ENCODE data around the gene USP24.
"Not testable (repeated sequence)": the region's sequence is repeated elsewhere in the genome, so short reads cannot be mapped to it uniquely, and the experiment has no call there.

Gene USP24

DNA sequence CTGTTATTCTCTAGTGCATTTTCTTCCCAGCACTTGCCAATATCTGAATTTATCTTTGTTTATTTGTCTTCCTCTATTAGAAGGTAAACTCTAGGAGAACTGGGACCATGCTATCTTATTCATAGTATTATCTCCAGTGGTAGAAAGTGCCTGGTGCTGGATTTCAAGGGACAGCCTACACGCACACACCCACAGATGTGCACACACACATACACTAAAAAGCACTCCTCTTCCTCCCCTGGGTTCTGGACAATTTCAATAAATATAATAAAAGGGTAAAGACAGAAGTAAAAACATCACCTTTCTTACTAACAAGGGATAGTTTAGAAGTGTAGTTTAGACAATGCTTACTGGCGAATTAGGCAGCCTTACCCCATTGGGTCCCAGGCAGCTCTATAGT, 28.5 kb upstream of the USP24 start:
- TF ChIP-seq POLR2A (IDR thresholded peaks at IDR 0.05; ENCODE audit: low read length) (no peak), GATA1 (IDR thresholded peaks at IDR 0.05; ENCODE audit: low read depth, low read length) (no peak)
- no peak for DNase-seq

DNA sequence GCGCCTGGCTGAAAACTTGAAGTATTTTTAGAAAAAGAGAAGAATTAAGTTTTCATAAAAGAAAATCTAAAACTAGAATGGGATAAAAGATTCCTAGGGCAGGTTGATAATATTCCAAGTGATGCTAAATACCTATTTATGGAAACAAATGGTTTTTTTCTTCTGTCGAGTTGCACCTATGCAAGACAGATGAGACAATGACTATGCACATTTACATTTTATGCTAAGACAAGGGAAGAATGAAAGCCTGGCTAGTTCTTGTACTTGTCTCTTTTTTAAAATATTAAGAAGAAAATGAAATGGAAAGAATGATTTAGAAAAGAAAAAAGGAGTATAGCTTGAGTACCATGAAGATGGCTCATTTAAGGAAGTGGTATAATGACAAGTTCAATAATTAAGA, 24.4 kb upstream of the USP24 start:
- DNase-seq: no peak
- TF ChIP-seq POLR2A (IDR thresholded peaks at IDR 0.05; ENCODE audit: low read length): no peak
- no peak for TF ChIP-seq GATA1 (IDR thresholded peaks at IDR 0.05; ENCODE audit: low read depth, low read length)

DNA sequence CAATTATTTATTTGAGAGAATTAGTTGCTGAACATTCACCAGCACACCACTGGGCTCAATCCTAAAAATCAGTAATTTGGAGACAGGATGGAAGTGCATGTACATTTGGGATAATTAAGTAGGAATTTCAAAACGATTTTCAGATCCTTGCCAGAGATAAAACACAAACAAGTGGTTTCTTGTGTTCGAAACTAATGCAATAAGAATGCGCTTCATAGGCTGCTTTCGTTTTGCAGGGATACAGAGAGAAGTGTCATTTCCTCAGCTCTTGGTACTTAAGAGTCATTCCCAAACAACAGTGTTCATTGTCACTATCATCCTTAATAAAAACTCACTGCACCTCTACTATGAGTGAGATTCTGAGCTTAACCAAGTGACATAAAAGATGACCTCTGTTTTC, 20.6 kb upstream of the USP24 start:
- DNase-seq: no peak
- TF ChIP-seq GATA1 (IDR thresholded peaks at IDR 0.05; ENCODE audit: low read depth, low read length): no peak

DNA sequence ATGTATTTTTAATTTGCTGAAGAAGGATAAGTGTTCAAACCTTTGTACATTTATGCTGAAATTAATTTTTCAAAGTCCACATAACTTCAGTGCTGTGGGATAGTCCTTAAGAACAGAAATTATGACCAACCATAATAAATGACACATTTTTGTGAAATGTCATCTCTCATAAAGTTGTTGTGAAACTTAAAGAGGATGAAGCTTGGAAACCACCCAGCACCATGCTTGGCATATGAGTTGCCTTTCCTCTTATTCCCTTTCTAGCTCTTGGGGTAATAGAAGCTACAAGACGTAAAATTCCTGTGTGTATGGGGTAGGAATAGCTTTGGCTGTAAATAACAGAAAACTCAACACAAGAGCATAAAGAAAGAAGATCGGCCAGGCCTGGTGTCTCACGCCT, 18.9 kb upstream of the USP24 start:
- no peak for DNase-seq
- TF ChIP-seq POLR2A (IDR thresholded peaks at IDR 0.05; ENCODE audit: low read length) (no peak), GATA1 (IDR thresholded peaks at IDR 0.05; ENCODE audit: low read depth, low read length) (no peak)

DNA sequence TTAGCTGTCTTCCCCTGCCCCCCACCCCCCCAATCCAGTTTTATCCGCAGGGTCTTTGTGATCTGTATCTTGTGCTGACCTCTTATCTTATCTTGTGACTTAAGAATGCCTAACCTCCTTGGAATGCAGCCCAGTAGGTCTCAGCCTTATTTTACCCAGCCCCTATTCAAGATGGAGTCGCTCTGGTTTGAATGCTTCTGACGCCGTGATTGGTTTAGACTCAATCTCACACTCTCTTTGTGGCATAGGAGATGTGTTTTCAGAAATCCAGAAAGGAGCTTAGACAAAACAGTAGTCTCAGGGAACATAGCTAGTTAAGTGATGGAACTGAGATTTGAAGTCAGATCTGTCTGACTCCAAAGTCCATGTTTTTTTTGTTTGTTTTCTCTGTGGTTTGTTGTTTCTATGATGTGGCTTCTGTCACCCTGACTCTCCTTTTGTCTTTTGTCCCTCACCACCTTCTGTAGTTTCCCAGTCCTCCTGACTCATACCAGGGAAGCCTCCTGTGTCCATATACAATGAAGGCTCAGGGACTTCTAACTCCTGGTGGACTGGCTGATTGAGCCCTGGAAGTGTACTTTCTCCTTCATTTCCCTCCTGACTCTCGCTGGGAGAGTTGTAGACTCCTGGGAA, 18.1 kb upstream of the USP24 start:
- DNase-seq: no peak
- TF ChIP-seq POLR2A (IDR thresholded peaks at IDR 0.05; ENCODE audit: low read length) (no peak), GATA1 (IDR thresholded peaks at IDR 0.05; ENCODE audit: low read depth, low read length) (no peak)

DNA sequence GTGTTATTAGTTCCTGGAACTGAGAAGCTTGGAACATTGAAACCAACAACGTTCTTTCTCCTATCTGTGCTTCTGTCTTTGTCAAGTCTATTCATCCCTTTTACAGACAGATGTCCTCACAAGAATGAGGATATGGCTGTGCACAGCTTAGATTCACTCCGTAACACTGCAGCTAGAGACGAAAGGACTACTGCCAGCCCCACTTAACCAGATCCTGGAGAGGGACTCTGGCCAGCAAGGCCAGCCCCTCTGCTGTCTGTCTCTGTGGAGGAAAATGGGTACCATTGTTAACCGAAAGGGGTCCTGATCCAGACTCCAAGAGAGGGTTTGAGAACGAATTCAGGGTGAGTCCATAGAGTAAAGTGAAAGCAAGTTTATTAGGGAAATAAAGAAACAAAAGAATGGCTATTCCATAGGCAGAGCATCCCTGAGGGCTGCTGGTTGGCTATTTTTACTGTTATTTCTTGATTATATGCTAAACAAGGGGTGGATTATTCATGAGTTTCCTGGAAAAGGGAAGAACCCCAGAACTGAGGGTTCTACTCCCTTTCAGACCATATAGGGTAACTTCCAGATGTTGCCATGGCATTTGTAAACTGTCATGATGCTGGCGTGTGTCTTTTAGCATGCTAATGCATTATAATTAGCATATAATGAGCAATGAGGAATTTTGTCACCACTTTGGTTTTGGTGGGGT, 17.4 kb upstream of the USP24 start:
- DNase-seq: no peak
- TF ChIP-seq POLR2A (IDR thresholded peaks at IDR 0.05; ENCODE audit: low read length) (no peak), GATA1 (IDR thresholded peaks at IDR 0.05; ENCODE audit: low read depth, low read length) (no peak)

DNA sequence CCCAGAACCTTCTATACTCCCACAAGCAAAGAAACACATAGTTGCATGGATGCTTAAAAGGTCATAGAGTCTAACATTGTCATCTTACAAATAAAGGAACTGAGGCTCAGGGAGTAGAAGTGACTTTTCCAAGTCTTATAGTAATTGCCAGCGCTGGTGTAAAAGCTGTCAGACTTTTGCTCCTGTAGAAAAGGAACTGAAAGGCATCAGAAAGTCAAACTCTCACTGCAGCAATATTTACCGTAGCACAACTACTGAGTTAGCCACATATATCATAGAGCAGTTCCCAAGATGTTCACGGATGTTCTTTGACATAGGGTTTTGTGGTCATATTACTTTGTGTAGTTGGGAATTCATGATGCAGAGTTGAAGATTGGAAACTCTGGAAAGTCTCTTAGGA, 16.6 kb upstream of the USP24 start:
- TF ChIP-seq GATA1 (IDR thresholded peaks at IDR 0.05; ENCODE audit: low read depth, low read length) (no peak), POLR2A (IDR thresholded peaks at IDR 0.05; ENCODE audit: low read length) (no peak)
- no peak for DNase-seq

DNA sequence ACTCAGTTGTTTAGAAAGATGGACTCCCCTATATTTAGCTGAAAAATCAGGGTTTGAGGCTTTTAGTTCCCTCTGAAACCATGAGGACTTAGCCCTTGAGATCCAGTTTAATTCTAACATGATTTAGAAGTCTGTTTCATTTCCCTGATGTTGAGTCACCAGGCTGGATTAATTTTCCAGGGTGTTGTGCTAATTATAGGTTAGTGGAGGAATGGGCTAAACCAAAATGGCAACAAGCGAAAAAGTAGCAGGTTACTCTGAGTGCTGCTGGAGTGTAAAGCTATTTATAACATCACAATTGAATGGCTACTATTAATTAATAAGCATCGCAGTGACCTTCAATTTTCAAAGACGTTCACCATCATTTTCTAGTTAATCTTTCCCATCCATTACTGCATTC, 15.5 kb upstream of the USP24 start:
- TF ChIP-seq GATA1 (IDR thresholded peaks at IDR 0.05; ENCODE audit: low read depth, low read length) (no peak), POLR2A (IDR thresholded peaks at IDR 0.05; ENCODE audit: low read length) (no peak)
- no peak for DNase-seq

DNA sequence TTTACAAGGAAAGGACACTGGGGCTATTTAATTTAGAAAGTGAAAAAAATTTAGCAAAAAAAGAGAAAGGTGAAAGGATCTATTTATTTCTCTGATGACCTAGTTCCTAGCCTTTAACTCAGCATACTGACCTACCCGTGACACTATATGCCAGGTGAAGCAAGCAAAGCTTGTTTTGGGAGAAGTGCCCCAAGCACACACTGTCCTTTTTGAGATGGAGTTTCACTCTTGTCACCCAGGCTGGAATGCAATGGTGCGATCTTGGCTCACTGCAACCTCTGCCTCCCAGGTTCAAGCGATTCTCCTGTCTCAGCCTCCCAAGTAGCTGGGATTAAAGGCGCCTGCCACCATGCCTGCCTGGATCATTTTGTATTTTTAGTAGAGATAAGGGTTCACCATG, 14.6 kb upstream of the USP24 start:
- DNase-seq: not testable (repeated sequence)

DNA sequence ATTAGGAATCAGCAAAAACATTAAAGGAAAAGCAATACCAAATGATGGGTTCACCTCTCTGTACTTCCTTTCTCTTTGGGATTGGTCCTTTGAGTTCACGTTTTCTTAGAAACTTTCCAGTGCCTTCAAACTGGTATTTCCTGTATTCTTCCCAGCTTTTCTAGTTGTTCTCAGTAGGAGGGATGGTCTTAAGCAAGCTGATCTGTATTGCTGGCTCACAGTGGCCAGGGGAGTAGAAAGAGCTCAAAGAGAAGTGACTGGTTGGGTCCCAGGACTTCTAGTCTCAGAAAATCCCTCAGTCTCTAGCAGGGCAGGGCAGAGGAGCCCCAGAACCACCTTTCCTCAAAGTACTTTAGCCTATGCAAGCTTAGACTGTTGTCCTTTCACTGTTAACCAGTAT, 10.1 kb upstream of the USP24 start:
- no peak for DNase-seq
- TF ChIP-seq GATA1 (IDR thresholded peaks at IDR 0.05; ENCODE audit: low read depth, low read length) (no peak), POLR2A (IDR thresholded peaks at IDR 0.05; ENCODE audit: low read length) (no peak)

DNA sequence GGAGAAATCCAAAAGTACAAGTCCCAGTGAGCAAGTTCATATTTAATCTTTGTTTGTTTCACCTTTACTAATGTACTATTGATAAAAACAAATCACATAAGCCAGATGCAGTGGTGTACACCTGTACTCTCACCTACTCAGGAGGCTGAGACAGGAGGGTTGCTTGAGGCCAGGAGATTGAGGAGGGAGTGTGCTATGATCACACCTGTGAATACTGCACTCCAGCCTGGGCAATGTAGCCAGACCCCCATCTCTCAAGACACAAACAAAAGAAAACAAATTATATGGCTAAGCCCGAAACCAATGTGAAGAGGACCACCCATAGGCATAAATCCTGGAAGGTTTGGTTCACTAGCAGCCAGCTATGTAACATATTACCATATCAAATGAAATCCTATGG, 9.6 kb upstream of the USP24 start:
- DNase-seq: no peak
- TF ChIP-seq POLR2A (IDR thresholded peaks at IDR 0.05; ENCODE audit: low read length) (no peak), GATA1 (IDR thresholded peaks at IDR 0.05; ENCODE audit: low read depth, low read length) (no peak)

DNA sequence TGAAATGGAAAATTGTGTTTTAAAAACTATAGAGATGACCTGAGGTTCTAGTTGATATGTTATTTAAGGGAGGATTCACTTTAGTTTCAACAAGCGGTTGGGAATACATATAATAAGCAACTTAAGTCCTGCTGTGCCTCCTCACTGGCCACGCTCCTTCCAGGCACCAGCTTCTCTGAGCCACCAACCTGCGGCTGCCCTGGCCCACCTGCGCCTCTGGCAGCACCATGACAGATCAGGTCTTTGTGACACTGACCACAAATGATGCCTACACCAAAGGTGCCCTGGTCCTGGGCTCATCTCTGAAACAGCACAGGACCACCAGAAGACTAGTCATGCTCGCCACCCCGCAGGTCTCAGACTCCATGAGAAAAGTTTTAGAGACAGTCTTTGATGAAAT, 7.0 kb upstream of the USP24 start:
- TF ChIP-seq GATA1 (IDR thresholded peaks at IDR 0.05; ENCODE audit: low read depth, low read length): no peak
- no peak for TF ChIP-seq POLR2A (IDR thresholded peaks at IDR 0.05; ENCODE audit: low read length)
- DNase-seq: no peak

DNA sequence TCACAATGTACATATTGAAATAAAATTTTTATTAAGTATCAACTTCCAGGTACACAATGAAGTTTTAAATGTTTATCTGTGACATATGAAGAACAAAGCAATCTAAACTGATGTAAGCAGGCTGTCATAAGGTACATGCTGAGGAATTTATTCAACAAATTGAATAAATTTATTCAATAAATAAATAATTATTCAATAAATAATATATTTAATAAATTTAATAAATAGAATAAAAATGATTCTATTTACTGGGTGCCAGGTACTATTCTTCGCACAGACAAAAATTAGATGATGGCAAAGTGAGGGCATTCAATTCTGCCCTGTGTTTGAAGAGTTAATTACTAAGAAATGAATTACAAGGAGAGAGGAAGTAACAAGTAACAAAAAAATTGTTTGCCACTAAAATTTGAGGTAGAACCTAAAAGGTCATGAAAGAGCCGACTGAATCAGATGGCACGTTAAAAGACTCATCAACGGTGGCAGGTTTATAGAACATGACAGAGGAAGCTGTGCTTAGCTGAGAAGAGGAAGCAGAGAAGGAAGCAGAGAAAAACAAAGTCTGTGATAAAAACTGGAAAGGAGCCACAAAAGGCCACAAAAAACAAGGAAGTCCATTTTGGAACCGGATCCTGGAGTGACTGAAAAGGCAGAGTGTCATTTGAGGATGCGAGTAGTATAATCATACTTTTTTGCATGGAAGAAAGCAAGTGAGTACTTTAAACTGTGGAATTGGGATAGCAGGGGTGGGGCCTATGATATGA, 2.2 kb upstream of the USP24 start:
- TF ChIP-seq POLR2A (IDR thresholded peaks at IDR 0.05; ENCODE audit: low read length) (no peak), GATA1 (IDR thresholded peaks at IDR 0.05; ENCODE audit: low read depth, low read length) (no peak)
- peak; percentile 42 to 58 for DNase-seq

DNA sequence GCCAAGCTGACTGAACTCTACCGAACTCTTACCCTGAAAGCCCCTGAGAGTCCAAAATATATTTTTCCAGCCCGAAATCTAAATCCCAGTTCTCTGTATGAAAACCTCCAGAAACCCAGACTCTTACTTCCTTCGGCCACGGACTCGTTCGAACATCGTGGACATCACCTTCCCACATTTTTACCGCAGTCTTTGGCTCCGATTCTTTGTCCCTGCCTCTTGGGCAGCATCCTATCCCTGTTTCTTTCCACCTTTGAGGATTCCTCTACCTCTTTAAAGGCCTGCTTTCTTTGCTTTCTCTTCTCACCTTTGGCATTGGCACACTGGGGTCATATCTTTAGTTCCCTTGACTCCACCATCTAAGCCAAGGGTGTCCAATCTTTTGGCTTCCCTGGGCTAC, 932 bp upstream of the USP24 start:
- peak; percentile 32 to 59 for DNase-seq
- no peak for TF ChIP-seq POLR2A (IDR thresholded peaks at IDR 0.05; ENCODE audit: low read length)
- TF ChIP-seq GATA1 (IDR thresholded peaks at IDR 0.05; ENCODE audit: low read depth, low read length): no peak

DNA sequence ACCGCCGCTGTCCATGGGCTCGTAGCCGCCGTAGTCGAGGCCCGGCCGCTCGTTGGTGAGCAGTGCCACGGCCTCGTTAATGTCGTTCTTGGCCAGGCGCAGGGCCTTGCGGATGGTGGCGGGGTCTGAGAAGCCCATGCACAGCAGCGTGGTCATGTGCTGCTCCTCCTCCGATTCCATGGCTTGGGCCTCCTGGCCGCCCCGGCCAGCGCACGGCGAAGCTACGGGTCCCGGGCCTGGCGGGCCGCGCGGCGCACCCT, 300 bp downstream of the USP24 start:
- DNase-seq: peak in 1 of 2 experiments; percentile 79
- TF ChIP-seq POLR2A (IDR thresholded peaks at IDR 0.05; ENCODE audit: low read length): no peak
- no peak for TF ChIP-seq GATA1 (IDR thresholded peaks at IDR 0.05; ENCODE audit: low read depth, low read length)

Data from erythroblast (primary cell).